Sigmoid colon (tissue), 7 donors: ENCODE results near the gene DKC1. TPM values are rescaled to one million over a fixed set of nuclear protein-coding genes. Genes with fewer than 3 reads are reported as not detected.
"Not testable (repeated sequence)": the region's sequence is repeated elsewhere in the genome, so short reads cannot be mapped to it uniquely, and the experiment has no call there.

ENCODE experiments used
- DNase-seq: peaks from one replicate; pipeline ENCODE4 v3.0.0-alpha.2; 2019
- H3K27ac ChIP-seq, 4 donors: fragments of 200-600 bp; sonication (generic); one replicate each; pipeline ENCODE4 v1.5.1; 2016 to 2019; ENCODE audit warnings: mild to moderate bottlenecking in 1 of 4
- H3K27me3 ChIP-seq, 3 donors: fragments of 200-600 bp; sonication (generic); one replicate each; pipeline ENCODE4 v1.5.1; 2019; ENCODE audit warnings: mild to moderate bottlenecking in 1 of 3
- H3K36me3 ChIP-seq, 4 donors: fragments of 200-600 bp; sonication (generic); one replicate each; pipeline ENCODE4 v1.5.1; 2016 to 2019
- H3K4me1 ChIP-seq, 4 donors: fragments of 200-600 bp; sonication (generic); one replicate each; pipeline ENCODE4 v1.5.1; 2017 to 2019
- H3K4me3 ChIP-seq, 4 donors: fragments of 200-600 bp; sonication (generic); one replicate each; pipeline ENCODE4 v1.5.1; 2017 to 2019; ENCODE audit warnings: mild to moderate bottlenecking in 2 of 4, moderate library complexity in 1 of 4
- H3K9me3 ChIP-seq, 4 donors: fragments of 200-600 bp in 3 of 4; sonication (generic) in 3 of 4; one replicate each; pipeline versions ENCODE4 v1.5.1 to v1.6.1; 2013 to 2019
- CTCF ChIP-seq, 4 experiments: fragments of 450-650 bp in 3 of 4; fragments of 200-600 bp in 1 of 4; IDR thresholded peaks; one replicate each; pipeline ENCODE4 v1.5.1; 2016 to 2019; ENCODE audit warnings: antibody characterized with exemption in 4 of 4, mild to moderate bottlenecking in 3 of 4, moderate library complexity in 2 of 4
- EP300 ChIP-seq, 4 donors: sonication (generic); formaldehyde crosslinking; IDR thresholded peaks; one replicate each; pipeline ENCODE4 v1.6.1; 2017; ENCODE audit warnings: antibody characterized with exemption in 4 of 4
- POLR2A ChIP-seq, 2 donors: fragments of 450-650 bp; IDR thresholded peaks; one replicate each; pipeline ENCODE4 v1.6.1; 2016; ENCODE audit warnings: antibody characterized with exemption in 2 of 2, mild to moderate bottlenecking in 2 of 2, moderate library complexity in 2 of 2
- POLR2AphosphoS5 ChIP-seq, 4 donors: sonication (generic); formaldehyde crosslinking; IDR thresholded peaks; one replicate each; pipeline ENCODE4 v1.6.1; 2017; ENCODE audit warnings: antibody characterized with exemption in 4 of 4
- WGBS, 2 donors: extraction: QIAGEN DNeasy Blood & Tissue Kit; methylation state at CpG; one replicate each; pipeline ENCODE4 v1.1.7; 2013; 5-methylcytosine and 5-hydroxymethylcytosine counted together
- intact Hi-C: fragments of 100-400 bp; cut with DNase I; formaldehyde crosslinking; loops from one replicate; pipeline ENCODE4 v1.15.1; 2023
- polyA plus RNA-seq, 3 donors: library from polyadenylated mRNA; stranded (reverse); fragments of 200-250 nt; gene quantifications; one replicate each; pipeline ENCODE4 v1.2.3, GENCODE V29; 2013
- small RNA-seq, 3 donors: library from RNA; depleted of rRNA; stranded (forward); fragments of <200 nt; gene quantifications; one replicate each; pipeline ENCODE3, GENCODE V24; 2016
- total RNA-seq, 4 donors: library from RNA; depleted of rRNA; stranded (reverse); fragments of >200 nt; gene quantifications; one replicate each; pipeline ENCODE4 v1.1.0, GENCODE V29; 2016
- donor health status: healthy with polysubstance abuse.
- donor health status: Bipolar disorder and iron deficiency.
- donor health status: healthy.

The DKC1 gene
- total and polyA plus RNA-seq, 7 donors, result 18.2 to 47.5 (median 20.0) TPM

DNA sequence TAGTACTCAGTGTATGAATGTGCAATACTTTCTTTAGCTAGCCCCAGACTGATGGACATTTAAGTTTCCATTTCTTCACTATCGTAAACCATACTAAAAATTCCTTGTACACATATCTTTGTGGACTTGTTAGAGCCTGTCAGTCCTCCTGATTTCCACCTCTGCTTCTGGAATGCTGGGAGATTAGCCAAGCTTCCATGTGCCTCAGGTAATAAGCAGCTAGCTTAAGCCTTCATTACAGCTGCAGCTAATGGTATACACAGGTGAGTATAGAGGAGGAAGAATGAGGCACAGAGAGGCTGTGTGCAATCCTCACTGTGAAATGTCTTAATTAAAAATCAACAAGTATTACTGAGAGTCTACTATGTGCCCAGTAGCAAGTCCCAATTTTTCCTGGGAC, 62.0 kb downstream of the DKC1 start:
- Histone ChIP-seq H3K4me3 (no peak overlapping the region), H3K4me1 (no peaks in the 10 kb centered on the region), H3K9me3 (no peaks in the 10 kb centered on the region), H3K36me3 (no peaks in the 10 kb centered on the region), H3K27ac (no peak overlapping the region), H3K27me3 (no peaks in the 10 kb centered on the region)
- intact Hi-C loops, result no loop called here
- DNase-seq, result no peak
- TF ChIP-seq EP300 (IDR thresholded peaks at IDR 0.05), result no peak
- no peak for TF ChIP-seq CTCF (IDR thresholded peaks at IDR 0.05)
- TF ChIP-seq POLR2AphosphoS5 (IDR thresholded peaks at IDR 0.05), result no peak
- TF ChIP-seq POLR2A (IDR thresholded peaks at IDR 0.05), result no peak
- WGBS, 2 donors, result 89 to 97% methylated on average over 1 of the region's 1 CpG

GRCh38 chrX:154825586-154825985, 62.9 kb downstream of the DKC1 start:
- H3K4me1 ChIP-seq, DNase-seq, H3K36me3 ChIP-seq, H3K27me3 ChIP-seq, H3K4me3 ChIP-seq, H3K27ac ChIP-seq, H3K9me3 ChIP-seq, intact Hi-C loops: not testable (repeated sequence)
- no CpG with 5 or more reads among the region's 3 CpGs for WGBS, 2 donors

Small RNAs within 50 kb of the gene (small RNA-seq; reads per million reads assigned to genes)
- gene SNORA36A, result 0 reads per million in 3 donors

Other genes with a start within 250 kb of the DKC1 start
- 10 to 100 TPM; 30.7 to 49.0 (median 40.6) TPM for gene FAM3A, start 246.6 kb upstream of the DKC1 start, total RNA-seq
- 10 to 100 TPM; 49.7 to 64.9 (median 57.1) TPM for gene FAM3A, start 246.6 kb upstream of the DKC1 start, polyA plus RNA-seq
- gene G6PD, start 216.0 kb upstream of the DKC1 start, total RNA-seq, result 10 to 100 TPM; 15.0 to 32.1 (median 19.8) TPM
- 10 to 100 TPM in 2 of 3 donors, 1 to 10 TPM in 1; 9.0 to 34.6 (median 17.8) TPM for gene G6PD, start 216.0 kb upstream of the DKC1 start, polyA plus RNA-seq
- 10 to 100 TPM in 3 of 4 donors, 1 to 10 TPM in 1; 9.2 to 27.4 (median 13.3) TPM for gene IKBKG, start 215.2 kb upstream of the DKC1 start, total RNA-seq
- gene IKBKG, start 215.2 kb upstream of the DKC1 start, polyA plus RNA-seq, result 10 to 100 TPM; 13.2 to 28.9 (median 17.8) TPM
- gene CTAG1A, start 177.7 kb upstream of the DKC1 start, total RNA-seq, result under 1 TPM in 1 of 4 donors, not detected in 3; 0.54 TPM
- not detected for gene CTAG1A, start 177.7 kb upstream of the DKC1 start, polyA plus RNA-seq
- not detected for gene CTAG1B, start 143.6 kb upstream of the DKC1 start, total RNA-seq
- gene CTAG1B, start 143.6 kb upstream of the DKC1 start, polyA plus RNA-seq, result not detected
- gene CTAG2, start 109.3 kb upstream of the DKC1 start, total RNA-seq, result not detected
- gene CTAG2, start 109.3 kb upstream of the DKC1 start, polyA plus RNA-seq, result 1 to 10 TPM in 1 of 3 donors, not detected in 2; 3.0 TPM
- gene GAB3, start 11.8 kb upstream of the DKC1 start, total RNA-seq, result 1 to 10 TPM; 2.0 to 5.5 (median 4.1) TPM
- 1 to 10 TPM in 1 of 3 donors, under 1 TPM in 2; 0.46 to 2.5 (median 0.60) TPM for gene GAB3, start 11.8 kb upstream of the DKC1 start, polyA plus RNA-seq
- 10 to 100 TPM; 24.6 to 36.7 (median 28.2) TPM for gene MPP1, start 42.6 kb downstream of the DKC1 start, total RNA-seq
- gene MPP1, start 42.6 kb downstream of the DKC1 start, polyA plus RNA-seq, result 10 to 100 TPM; 16.4 to 30.3 (median 22.2) TPM
- 1 to 10 TPM in 1 of 4 donors, not detected in 3; 2.3 TPM for gene SMIM9, start 71.8 kb downstream of the DKC1 start, total RNA-seq
- not detected for gene SMIM9, start 71.8 kb downstream of the DKC1 start, polyA plus RNA-seq
- 1 to 10 TPM in 3 of 4 donors, not detected in 1; 3.6 to 4.1 (median 3.6) TPM for gene F8A1, start 123.5 kb downstream of the DKC1 start, total RNA-seq
- 10 to 100 TPM; 16.2 to 22.2 (median 16.2) TPM for gene F8A1, start 123.5 kb downstream of the DKC1 start, polyA plus RNA-seq